Lung (tissue), 12 donors: ENCODE data around the gene PTBP2. TPM values are rescaled to one million over a fixed set of nuclear protein-coding genes. Genes with fewer than 3 reads are reported as not detected.

Source experiments
- ATAC-seq: fragments of 200-7000 bp; cut with Tn5 transposase; one replicate; pipeline ENCODE4 v1.9.1; 2020; ENCODE audit warnings: moderate number of reproducible peaks; ENCODE audit not compliant: insufficient read depth, low FRiP score
- DNase-seq, 3 donors: peaks; one replicate each; pipeline ENCODE4 v3.0.0-alpha.2; 2013 to 2017
- H3K27ac ChIP-seq, 2 donors: one replicate each; pipeline ENCODE4 v1.5.1; 2013; ENCODE audit warnings: mild to moderate bottlenecking in 2 of 2, moderate library complexity in 2 of 2, control low read depth in 1 of 2, inconsistent platforms in 1 of 2, low read depth in 1 of 2, low read length in 1 of 2
- H3K27me3 ChIP-seq, 3 donors: one replicate each; pipeline ENCODE4 v1.5.1; 2013; ENCODE audit warnings: low read length in 2 of 3; ENCODE audit not compliant: control insufficient read depth in 3 of 3, insufficient read depth in 3 of 3
- H3K36me3 ChIP-seq, 4 donors: one replicate each; pipeline ENCODE4 v1.5.1; 2013; ENCODE audit warnings: low read length in 4 of 4, mild to moderate bottlenecking in 1 of 4, moderate library complexity in 1 of 4; ENCODE audit not compliant: control insufficient read depth in 4 of 4, insufficient read depth in 4 of 4
- H3K4me1 ChIP-seq, 5 donors: one replicate each; pipeline ENCODE4 v1.5.1; 2013; ENCODE audit warnings: low read length in 5 of 5, mild to moderate bottlenecking in 2 of 5, moderate library complexity in 1 of 5; ENCODE audit not compliant: control insufficient read depth in 5 of 5, insufficient read depth in 5 of 5
- H3K4me3 ChIP-seq: one replicate; pipeline ENCODE4 v1.5.1; 2013; ENCODE audit warnings: mild to moderate bottlenecking, control low read depth, moderate library complexity
- H3K9ac ChIP-seq, 2 donors: one replicate each; pipeline ENCODE4 v1.5.1; 2013; ENCODE audit warnings: low read length in 2 of 2, control low read depth in 1 of 2; ENCODE audit not compliant: insufficient read depth in 1 of 2
- H3K9me3 ChIP-seq, 4 donors: one replicate each; pipeline ENCODE4 v1.5.1; 2013; ENCODE audit warnings: low read length in 3 of 4, mild to moderate bottlenecking in 1 of 4, moderate library complexity in 1 of 4; ENCODE audit not compliant: control insufficient read depth in 4 of 4, insufficient read depth in 3 of 4
- CTCF ChIP-seq: IDR thresholded peaks from 2 replicates; pipeline ENCODE4 v1.5.1; 2012; ENCODE audit warnings: mild to moderate bottlenecking; ENCODE audit errors: control extremely low read depth, extremely low read depth
- WGBS, 2 donors: extraction: QIAGEN DNeasy Blood & Tissue Kit; methylation state at CpG; one replicate each; pipeline ENCODE4 v1.1.7; 2013; 5-methylcytosine and 5-hydroxymethylcytosine counted together
- polyA plus RNA-seq, 2 donors: library from polyadenylated mRNA; stranded (reverse); fragments of 200-250 nt; gene quantifications; one replicate each; pipeline ENCODE4 v1.2.1, GENCODE V29; 2013
- total RNA-seq, 2 donors: library from RNA; depleted of rRNA in 1 of 2; stranded (reverse); fragments of >200 nt in 1 of 2; gene quantifications; one replicate each; pipeline ENCODE4 v1.2.1, GENCODE V29; 2014 to 2021
- donor health status: control.
- donor health status: control.
- donor health status: Bipolar disorder and iron deficiency.
- donor health status: healthy.
- donor health status: DM: yes; HTN: yes; CAD: no.

The PTBP2 gene
- total and polyA plus RNA-seq, 4 donors, result 5.7 to 79.7 (median 14.6) TPM

- Histone ChIP-seq H3K4me1 (peaks cover 0 to 13% (median 0%) of the 10 kb centered on the region in 5 donors), H3K4me3 (no peak overlapping the region), H3K9me3 (no peaks in the 10 kb centered on the region), H3K27me3 (no peaks in the 10 kb centered on the region), H3K36me3 (no peaks in the 10 kb centered on the region), H3K9ac (no peak overlapping the region), H3K27ac (no peak overlapping the region)
- DNase-seq (no peak), ATAC-seq (no peak)
- WGBS, 2 donors, result 78 to 86% methylated on average over 4 of the region's 4 CpGs
- TF ChIP-seq CTCF, result no peak
Observed at GRCh38 chr1:96710708-96711477, 10.7 kb upstream of the PTBP2 start.

- no peaks in the 10 kb centered on the region for H3K36me3 ChIP-seq
- H3K4me3 ChIP-seq, result no peak overlapping the region
- DNase-seq, result no peak
- WGBS, 2 donors, result 87 to 94% methylated on average over 3 of the region's 3 CpGs
- no peaks in the 10 kb centered on the region for H3K9me3 ChIP-seq
- H3K4me1 ChIP-seq, result peaks cover 0 to 13% (median 0%) of the 10 kb centered on the region in 5 donors
- no peak overlapping the region for H3K27ac ChIP-seq
- no peak for TF ChIP-seq CTCF
- no peak for ATAC-seq
- H3K27me3 ChIP-seq, result no peaks in the 10 kb centered on the region
- no peak overlapping the region for H3K9ac ChIP-seq
Observed at GRCh38 chr1:96713649-96714048, 7.9 kb upstream of the PTBP2 start.

DNA sequence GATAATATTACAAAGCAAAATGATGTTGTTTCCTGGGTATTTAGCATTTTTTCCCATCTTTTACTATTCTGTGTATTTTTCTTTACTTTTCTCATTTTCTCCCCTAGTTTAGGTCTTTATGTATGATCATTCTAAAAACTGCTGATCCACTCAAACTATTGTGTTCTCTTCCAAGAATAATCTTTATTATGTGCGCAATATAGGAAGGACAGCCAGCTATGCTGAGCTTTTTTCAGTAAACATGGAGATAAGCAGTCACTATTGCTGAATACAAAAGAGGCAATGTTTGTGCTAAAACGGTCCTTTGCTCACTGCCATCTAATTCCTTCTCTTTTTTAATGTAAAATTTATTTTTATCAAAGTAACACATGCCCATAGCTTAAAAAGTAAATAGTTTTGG, 6.7 kb upstream of the PTBP2 start:
- WGBS, 2 donors, result 71 to 82% methylated on average over 2 of the region's 2 CpGs
- H3K4me1 ChIP-seq, result peaks cover 0 to 13% (median 0%) of the 10 kb centered on the region in 5 donors
- peak in 2 of 3 donors; percentile 90 to 92 for DNase-seq
- H3K9ac ChIP-seq, result peak overlapping the region in 1 of 2 donors; percentile 74
- no peak for ATAC-seq
- no peaks in the 10 kb centered on the region for H3K27me3 ChIP-seq
- TF ChIP-seq CTCF, result no peak
- no peak overlapping the region for H3K4me3 ChIP-seq
- H3K36me3 ChIP-seq, result no peaks in the 10 kb centered on the region
- H3K27ac ChIP-seq, result no peak overlapping the region
- H3K9me3 ChIP-seq, result no peaks in the 10 kb centered on the region

DNA sequence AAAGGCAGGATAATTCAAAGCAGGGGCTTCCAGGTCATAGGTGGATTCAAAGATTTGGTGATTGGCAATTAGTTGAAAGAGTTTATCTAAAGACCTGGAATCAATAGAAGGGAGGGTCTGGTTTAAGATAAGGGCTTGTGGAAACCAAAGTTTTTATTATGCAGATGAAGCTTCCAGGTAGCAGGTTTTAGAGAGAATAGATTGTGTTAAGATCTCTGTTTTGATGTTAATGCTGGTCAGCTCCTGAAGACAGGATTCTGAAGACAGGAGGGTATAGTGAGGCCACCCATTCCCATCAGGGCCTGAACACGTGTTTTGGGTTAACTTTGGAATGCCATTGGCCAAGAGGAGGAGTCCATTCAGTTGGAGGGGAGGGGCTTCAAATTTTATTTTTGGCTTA, 6.1 kb upstream of the PTBP2 start:
- TF ChIP-seq CTCF, result no peak
- H3K4me3 ChIP-seq, result no peak overlapping the region
- WGBS, 2 donors, result 65% methylated on average over 1 of the region's 1 CpG
- no peaks in the 10 kb centered on the region for H3K9me3 ChIP-seq
- H3K27ac ChIP-seq, result no peak overlapping the region
- H3K36me3 ChIP-seq, result no peaks in the 10 kb centered on the region
- H3K9ac ChIP-seq, result peak overlapping the region in 1 of 2 donors; percentile 74
- no peaks in the 10 kb centered on the region for H3K27me3 ChIP-seq
- DNase-seq (no peak), ATAC-seq (no peak)
- H3K4me1 ChIP-seq, result peaks cover 0 to 13% (median 0%) of the 10 kb centered on the region in 5 donors
